ENCODE results near the gene WNT10A.

DNA sequence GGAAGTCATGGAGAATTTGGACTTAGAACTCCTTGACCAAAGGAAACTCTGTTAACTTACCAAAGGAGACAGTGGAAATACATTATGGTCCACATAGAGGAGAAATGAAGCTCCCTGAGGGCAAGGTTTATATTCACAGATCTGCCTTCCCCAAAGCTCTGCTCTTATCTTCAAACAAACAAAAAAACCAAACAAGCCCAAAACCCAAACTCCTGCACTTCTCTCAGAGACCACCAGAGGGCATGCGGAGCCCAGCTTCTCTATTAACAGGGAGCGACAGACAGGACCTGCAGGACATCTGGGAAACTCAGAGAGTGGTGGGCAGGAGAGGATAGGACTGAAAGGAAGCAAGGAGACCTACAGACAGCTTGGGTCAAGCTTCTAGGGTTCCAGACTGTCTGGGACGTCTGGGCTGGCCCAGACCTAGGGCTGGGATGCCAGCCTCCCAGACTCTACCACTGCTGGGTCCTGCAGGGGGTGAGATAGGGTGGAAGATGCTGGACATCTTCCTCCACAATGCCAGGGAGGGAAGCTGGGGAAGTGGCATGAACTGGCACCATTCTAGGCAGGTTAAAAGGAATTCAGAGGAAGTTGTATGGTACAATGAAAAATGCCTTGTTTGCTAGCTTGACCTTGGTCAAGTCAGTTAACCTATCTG is 4.0 kb upstream of the WNT10A start:
- TF ChIP-seq, protein P1, sequence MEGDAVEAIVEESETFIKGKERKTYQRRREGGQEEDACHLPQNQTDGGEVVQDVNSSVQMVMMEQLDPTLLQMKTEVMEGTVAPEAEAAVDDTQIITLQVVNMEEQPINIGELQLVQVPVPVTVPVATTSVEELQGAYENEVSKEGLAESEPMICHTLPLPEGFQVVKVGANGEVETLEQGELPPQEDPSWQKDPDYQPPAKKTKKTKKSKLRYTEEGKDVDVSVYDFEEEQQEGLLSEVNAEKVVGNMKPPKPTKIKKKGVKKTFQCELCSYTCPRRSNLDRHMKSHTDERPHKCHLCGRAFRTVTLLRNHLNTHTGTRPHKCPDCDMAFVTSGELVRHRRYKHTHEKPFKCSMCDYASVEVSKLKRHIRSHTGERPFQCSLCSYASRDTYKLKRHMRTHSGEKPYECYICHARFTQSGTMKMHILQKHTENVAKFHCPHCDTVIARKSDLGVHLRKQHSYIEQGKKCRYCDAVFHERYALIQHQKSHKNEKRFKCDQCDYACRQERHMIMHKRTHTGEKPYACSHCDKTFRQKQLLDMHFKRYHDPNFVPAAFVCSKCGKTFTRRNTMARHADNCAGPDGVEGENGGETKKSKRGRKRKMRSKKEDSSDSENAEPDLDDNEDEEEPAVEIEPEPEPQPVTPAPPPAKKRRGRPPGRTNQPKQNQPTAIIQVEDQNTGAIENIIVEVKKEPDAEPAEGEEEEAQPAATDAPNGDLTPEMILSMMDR (IDR thresholded peaks at IDR 0.05): peak; percentile 95
- no peak for TF ChIP-seq ZFX (IDR thresholded peaks at IDR 0.05; ENCODE audit: borderline replicate concordance)

Measured in 22Rv1 (cell line).